ENCODE data around the gene SCO2. TPM values are rescaled to one million over a fixed set of nuclear protein-coding genes. Genes with fewer than 3 reads are reported as not detected.
A peak's percentile ranks its signal among the peaks of the same experiment; 100 is the strongest.

Gene SCO2
- total and polyA plus RNA-seq, 9 of the 15 experiments (the other 6 are each of a cell fraction or from before 2014, with no cell fraction given), result 0.34 to 4.0 (median 1.1) TPM; not detected in 3

DNA sequence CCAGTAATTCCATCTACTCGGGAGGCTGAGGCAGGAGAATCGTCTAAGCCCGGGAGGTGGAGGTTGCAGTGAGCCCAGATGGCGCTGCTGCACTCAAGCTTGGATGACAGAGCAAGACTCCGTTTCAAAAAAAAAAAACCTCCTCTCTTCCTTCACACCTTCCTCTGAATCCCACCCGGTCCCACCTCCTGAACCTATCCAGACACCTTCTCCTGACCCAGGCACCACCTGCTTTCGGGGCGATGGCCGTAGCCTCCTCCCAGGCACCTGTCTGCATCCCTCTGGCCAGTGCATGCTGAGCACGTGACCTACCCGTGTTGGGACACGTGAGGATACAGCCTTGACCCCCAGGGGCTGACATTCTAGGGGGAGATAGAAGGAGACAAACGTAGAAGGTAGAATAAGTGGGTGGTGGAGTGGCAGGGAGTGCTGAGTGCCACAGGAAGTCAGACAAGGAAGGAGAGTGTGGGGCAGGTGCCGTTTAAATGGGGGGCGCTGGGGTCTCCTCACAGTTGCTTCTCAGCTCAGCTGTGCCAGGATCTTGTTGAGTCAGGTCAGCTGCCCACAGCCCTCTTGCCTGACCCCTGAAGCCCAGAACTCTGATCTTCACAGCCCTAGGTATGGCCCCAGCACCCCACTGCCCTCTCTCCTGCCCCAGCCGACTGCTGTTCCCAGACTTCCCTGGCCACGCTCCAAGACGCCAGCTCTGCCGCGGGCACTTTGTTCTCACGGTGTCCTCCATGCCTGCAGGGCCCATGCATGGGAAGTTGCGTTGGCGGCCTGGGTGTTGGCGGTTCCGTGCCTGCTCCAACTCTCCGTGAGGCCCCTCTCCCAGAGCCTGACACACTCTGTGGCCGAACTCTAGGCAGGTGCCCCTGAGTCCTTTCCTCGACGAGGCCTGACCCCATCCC is 39.9 kb downstream of the SCO2 start (continued):
- no peak for TF ChIP-seq HNRNPH1 (optimal IDR thresholded peaks at IDR 0.05; ENCODE audit: low read depth, low read length)
- TF ChIP-seq PYGO2 (tag; IDR thresholded peaks at IDR 0.05), result no peak
- TF ChIP-seq RAD21 (CRISPR knock-in tag; conservative IDR thresholded peaks at IDR 0.05 in 1 of 2, IDR thresholded peaks at IDR 0.05 in 1 of 2), result no peak
- no peak for TF ChIP-seq HCFC1 (IDR thresholded peaks at IDR 0.05; ENCODE audit: low read depth, low read length)
- TF ChIP-seq POLR2AphosphoS5 (IDR thresholded peaks at IDR 0.05; ENCODE audit: control insufficient read depth, insufficient read depth, low read depth, low read length), result no peak
- no peak for TF ChIP-seq FOXJ2 (tag; IDR thresholded peaks at IDR 0.05)
- no peak for TF ChIP-seq ZNF217 (CRISPR knock-in tag; IDR thresholded peaks at IDR 0.05)
- TF ChIP-seq, protein P1, sequence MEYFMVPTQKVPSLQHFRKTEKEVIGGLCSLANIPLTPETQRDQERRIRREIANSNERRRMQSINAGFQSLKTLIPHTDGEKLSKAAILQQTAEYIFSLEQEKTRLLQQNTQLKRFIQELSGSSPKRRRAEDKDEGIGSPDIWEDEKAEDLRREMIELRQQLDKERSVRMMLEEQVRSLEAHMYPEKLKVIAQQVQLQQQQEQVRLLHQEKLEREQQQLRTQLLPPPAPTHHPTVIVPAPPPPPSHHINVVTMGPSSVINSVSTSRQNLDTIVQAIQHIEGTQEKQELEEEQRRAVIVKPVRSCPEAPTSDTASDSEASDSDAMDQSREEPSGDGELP (CRISPR knock-in tag; IDR thresholded peaks at IDR 0.05; ENCODE audit: borderline replicate concordance), result no peak
- no peak for TF ChIP-seq ESRRB (CRISPR knock-in tag; IDR thresholded peaks at IDR 0.05; ENCODE audit: borderline replicate concordance)
- TF ChIP-seq ERF (CRISPR knock-in tag; IDR thresholded peaks at IDR 0.05), result no peak
- TF ChIP-seq, protein P2, sequence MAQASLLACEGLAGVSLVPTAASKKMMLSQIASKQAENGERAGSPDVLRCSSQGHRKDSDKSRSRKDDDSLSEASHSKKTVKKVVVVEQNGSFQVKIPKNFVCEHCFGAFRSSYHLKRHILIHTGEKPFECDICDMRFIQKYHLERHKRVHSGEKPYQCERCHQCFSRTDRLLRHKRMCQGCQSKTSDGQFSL (CRISPR knock-in tag; IDR thresholded peaks at IDR 0.05), result no peak
- TF ChIP-seq, protein P2 (tag; IDR thresholded peaks at IDR 0.05), result no peak
- 0 out of 2 replicates have a peak, but pooled peaks have one; percentile 23 for TF ChIP-seq CXXC5 (CRISPR knock-in tag; IDR thresholded peaks at IDR 0.05)
- TF ChIP-seq, protein P3, sequence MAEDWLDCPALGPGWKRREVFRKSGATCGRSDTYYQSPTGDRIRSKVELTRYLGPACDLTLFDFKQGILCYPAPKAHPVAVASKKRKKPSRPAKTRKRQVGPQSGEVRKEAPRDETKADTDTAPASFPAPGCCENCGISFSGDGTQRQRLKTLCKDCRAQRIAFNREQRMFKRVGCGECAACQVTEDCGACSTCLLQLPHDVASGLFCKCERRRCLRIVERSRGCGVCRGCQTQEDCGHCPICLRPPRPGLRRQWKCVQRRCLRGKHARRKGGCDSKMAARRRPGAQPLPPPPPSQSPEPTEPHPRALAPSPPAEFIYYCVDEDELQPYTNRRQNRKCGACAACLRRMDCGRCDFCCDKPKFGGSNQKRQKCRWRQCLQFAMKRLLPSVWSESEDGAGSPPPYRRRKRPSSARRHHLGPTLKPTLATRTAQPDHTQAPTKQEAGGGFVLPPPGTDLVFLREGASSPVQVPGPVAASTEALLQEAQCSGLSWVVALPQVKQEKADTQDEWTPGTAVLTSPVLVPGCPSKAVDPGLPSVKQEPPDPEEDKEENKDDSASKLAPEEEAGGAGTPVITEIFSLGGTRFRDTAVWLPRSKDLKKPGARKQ (CRISPR knock-in tag; IDR thresholded peaks at IDR 0.05), result no peak
- no peak for TF ChIP-seq GTF2E2 (tag; IDR thresholded peaks at IDR 0.05)
- no peak for TF ChIP-seq TAF9B (IDR thresholded peaks at IDR 0.05; ENCODE audit: partially characterized antibody)
- TF ChIP-seq, protein P4, sequence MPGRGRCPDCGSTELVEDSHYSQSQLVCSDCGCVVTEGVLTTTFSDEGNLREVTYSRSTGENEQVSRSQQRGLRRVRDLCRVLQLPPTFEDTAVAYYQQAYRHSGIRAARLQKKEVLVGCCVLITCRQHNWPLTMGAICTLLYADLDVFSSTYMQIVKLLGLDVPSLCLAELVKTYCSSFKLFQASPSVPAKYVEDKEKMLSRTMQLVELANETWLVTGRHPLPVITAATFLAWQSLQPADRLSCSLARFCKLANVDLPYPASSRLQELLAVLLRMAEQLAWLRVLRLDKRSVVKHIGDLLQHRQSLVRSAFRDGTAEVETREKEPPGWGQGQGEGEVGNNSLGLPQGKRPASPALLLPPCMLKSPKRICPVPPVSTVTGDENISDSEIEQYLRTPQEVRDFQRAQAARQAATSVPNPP (IDR thresholded peaks at IDR 0.05; ENCODE audit: borderline replicate concordance, insufficient read depth, insufficient read length), result no peak
- TF ChIP-seq HDAC6 (IDR thresholded peaks at IDR 0.05; ENCODE audit: low read depth, low read length), result no peak
- no peak for TF ChIP-seq CREBBP (IDR thresholded peaks at IDR 0.05; ENCODE audit: low read depth, low read length)
- TF ChIP-seq, protein P5, sequence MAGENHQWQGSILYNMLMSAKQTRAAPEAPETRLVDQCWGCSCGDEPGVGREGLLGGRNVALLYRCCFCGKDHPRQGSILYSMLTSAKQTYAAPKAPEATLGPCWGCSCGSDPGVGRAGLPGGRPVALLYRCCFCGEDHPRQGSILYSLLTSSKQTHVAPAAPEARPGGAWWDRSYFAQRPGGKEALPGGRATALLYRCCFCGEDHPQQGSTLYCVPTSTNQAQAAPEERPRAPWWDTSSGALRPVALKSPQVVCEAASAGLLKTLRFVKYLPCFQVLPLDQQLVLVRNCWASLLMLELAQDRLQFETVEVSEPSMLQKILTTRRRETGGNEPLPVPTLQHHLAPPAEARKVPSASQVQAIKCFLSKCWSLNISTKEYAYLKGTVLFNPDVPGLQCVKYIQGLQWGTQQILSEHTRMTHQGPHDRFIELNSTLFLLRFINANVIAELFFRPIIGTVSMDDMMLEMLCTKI (IDR thresholded peaks at IDR 0.05; ENCODE audit: partially characterized antibody), result no peak
- no peak for TF ChIP-seq HNRNPL (IDR thresholded peaks at IDR 0.05; ENCODE audit: low read depth, low read length)
